ENCODE data around the gene APMAP.
A peak's percentile ranks its signal among the peaks of the same experiment; 100 is the strongest.

Gene APMAP, protein sequence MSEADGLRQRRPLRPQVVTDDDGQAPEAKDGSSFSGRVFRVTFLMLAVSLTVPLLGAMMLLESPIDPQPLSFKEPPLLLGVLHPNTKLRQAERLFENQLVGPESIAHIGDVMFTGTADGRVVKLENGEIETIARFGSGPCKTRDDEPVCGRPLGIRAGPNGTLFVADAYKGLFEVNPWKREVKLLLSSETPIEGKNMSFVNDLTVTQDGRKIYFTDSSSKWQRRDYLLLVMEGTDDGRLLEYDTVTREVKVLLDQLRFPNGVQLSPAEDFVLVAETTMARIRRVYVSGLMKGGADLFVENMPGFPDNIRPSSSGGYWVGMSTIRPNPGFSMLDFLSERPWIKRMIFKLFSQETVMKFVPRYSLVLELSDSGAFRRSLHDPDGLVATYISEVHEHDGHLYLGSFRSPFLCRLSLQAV

DNA sequence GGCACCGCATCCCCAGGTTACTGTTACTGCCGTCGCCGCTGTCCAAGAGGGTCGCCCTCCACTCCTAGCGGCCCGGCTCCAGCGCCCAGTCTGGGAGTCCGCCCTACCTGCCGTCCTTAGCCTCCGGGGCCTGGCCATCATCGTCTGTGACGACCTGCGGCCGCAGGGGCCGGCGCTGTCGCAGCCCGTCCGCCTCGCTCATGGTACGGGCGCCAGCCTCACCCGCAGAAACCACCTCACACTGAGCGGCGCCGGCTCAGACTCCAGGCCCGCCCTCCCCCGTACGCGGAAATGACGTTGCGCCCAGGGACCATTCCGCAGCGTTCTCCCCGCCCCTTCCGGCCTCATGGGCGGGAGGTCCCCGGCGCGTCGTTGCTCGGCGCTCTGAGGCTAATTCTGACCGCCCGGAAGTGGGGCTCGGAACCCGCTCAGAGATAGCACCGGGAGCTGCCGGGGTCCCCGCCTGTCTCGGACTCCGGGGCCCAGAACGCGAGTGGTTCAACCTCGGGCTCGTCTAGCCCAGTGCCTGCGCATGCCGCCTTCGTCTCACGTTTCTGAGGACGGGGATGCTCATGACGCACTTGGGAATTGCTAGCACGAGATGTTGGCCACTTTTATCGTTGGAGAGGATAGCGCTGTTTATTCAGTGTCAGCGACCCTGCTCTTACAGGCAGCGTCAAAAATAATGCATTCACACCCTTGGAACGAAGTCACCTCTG lies at the start of gene APMAP:
Gene APMAP, minus strand, starts transcription at position 265 of the 719 bp plus-strand sequence. Its CDS starts 63 bp downstream, at position 202.
- DNase-seq (ENCODE audit: extremely low spot score, insufficient read length, low read depth) = peak; percentile 97
- peak; percentile 92 for FAIRE-seq

DNA sequence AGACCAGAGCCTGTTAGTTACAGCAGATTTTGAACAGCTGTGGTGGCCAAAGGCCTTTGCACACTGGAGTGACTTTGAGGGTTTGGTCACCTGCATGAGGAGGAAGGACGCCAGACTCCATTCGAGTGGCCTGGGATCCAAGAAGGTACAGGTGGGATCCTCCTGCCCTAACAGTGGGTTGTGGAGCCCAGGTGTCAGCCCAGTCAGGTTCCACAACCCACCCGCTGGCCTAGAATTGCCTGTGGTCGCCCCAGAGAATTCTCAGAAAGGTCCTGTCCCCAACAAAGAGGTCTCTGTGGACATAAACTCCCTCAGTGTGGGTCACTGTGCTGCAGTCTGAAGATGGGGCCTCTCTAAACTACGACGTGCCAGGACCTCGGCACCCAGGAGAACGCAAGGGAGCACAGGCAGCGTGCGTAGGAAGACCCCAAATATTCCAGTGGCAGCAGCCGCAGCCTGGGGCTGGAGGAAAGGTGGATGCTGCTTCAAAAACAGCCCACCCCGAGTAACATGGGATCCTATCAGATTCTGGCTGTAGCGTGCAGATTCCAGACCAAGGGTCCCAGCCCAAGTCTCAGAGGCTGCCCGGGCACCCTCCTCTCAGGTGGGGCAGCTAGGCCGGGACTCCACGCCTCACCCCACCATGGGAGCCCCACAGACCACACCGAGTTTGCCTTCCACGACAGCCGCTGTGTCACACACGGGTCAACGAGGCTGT lies 49.4 kb upstream of the APMAP start:
- no peak for DNase-seq (ENCODE audit: extremely low spot score, insufficient read length, low read depth)
- FAIRE-seq = no peak

DNA sequence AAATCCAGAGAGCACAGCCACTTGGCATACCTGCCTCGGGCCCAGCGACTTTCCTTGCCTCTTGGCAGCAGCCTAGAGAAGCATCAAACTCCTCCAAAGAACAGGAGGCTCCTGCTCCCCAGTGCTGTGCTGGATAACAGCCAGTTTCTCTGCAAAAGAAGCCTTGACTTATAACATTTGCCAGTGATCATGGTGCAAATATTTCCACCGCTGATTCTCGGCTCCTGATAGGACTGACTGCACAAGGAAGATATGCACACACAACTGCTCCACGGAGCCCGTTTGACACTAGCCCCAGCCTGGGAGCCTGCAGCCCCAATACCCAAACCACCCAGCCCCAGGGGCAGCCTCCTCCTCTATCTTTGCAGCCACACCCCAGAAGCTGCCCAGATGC lies 47.9 kb upstream of the APMAP start:
- DNase-seq (ENCODE audit: extremely low spot score, insufficient read length, low read depth) (no peak), FAIRE-seq (no peak)

DNA sequence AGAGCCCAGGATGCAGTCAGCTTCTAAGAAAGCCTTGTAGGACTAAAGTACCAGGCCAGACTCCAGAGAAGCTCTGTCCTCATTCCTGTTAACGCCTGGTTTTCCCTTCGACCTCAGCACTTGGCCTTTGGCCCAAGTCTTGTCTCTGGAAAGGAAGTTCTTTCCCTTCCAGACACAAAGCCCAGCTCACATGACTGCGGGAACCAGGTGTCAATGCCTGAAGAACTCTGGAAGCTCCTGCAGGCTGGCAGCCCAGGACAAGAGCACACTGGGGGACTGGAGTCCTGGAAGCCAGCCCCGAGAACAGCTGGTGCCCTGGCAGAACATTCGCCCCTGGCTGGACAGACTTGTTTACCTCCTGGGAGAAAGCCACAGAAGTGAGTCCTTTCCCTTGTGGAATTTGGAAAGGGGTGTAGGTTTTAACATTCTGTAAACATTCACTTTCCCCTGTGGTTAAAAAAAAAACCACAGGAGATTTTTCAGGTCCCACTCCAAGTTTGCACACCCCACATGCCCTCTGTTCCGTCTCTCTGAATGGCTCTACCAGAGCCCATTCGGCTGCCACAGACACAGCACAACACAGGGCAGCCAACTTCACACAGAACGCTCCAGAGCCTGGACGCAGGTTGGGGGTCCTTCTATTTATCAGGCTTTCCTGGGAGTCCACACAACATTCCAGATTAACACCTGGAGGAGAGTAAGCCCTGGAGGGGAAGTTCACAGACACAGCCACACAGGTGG lies 47.3 kb upstream of the APMAP start:
- DNase-seq (ENCODE audit: extremely low spot score, insufficient read length, low read depth) (no peak), FAIRE-seq (no peak)

DNA sequence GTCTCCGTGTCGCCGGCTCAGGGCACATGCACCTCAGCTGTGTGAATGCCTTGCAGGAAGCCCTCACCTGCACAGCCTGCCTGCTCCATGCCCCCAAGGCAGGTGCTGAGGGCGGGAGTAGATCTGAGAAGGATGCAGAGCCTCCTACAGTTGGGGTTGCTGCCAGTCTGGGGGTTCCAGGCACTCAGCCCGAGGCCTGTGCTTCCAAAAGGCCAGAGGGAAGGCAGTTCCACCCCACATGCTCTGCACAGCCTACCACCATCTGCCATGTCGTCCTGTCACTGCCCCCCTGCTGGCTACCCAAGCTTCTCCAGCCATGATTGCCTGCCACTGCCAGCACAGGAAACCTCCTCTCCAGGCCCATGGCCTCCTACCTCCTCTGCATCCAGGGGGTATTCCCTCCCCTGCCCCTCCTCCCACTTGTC lies 46.1 kb upstream of the APMAP start:
- no peak for FAIRE-seq
- no peak for DNase-seq (ENCODE audit: extremely low spot score, insufficient read length, low read depth)

DNA sequence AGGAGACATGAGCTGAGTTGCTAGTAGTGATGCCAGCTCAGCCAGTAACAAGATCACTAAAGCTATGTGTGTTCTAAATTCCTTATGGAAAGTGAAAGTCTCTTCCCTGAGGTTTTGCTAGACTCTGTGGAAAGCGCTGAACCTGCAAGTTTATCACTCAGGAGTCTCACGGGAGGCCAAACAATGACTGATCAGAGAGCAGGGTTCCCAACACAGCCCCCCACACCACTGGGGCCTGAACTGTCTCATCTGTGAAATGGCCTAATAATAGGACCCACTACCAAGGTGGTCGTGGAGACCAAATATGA lies 45.5 kb upstream of the APMAP start:
- FAIRE-seq = no peak
- DNase-seq (ENCODE audit: extremely low spot score, insufficient read length, low read depth) = no peak

DNA sequence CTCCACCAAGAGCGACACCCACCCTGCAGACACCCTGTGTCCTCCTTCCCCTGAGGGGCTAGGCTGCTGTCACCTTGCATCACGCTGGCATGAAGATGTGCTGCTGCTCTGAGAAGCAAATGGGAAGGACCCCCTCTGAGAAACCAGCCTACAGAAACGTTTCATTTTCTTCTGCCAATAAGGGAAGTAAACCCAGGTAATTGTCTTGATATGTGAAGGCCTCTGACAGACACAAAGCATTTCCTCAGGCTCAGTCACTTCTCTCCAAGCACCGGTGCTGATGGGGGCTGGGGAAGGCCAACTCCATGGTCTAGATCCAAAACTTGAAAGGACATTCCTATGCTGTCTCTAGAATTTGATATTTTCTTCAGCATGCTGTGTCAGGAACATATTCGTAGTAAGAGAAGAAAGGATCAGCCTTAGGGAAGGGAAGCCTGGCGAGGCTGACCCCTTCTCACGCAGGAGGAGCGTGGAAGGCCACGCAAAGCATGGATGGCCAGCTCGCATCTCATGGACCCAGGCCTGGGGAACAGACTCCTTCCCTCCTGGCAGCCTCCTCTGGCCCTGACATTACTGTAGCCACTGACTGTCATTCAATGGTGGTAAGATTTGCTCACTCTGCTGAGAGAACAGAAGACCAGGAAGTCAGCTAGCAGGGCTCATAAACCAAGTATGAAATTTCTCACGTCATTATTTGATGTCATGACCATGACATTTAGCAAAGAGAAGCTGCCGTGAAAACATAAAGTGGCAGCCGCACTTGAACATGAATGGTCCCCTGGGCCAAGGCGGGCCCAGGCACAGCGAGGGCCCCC lies 44.9 kb upstream of the APMAP start:
- DNase-seq (ENCODE audit: extremely low spot score, insufficient read length, low read depth) (no peak), FAIRE-seq (no peak)

DNA sequence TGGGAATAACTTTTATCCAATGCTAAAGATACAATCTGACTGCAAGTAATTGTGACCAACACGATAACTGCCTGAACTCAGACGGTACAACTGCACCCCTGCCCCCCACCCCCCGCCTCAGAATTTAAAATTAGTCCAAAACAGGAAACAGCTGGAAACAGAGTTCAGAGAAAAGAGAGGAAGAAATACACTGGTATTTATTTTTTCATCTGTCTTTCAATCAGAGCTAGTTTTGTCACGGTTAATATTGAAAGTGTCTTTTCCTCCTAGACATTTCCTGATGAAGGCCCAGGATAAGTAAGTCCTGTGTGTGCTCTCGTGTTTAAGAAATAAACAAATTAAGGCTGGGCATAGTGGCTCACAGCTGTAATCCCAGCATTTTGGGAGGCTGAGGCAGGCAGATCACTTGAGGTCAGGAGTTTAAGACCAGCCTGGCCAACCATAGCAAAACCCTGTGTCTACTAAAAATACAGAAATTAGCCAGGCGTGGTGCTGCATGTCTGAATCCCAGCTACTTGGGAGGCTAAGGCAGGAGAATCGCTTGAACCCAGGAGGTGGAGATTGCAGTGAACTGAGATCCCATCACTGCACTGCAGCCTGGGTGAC lies 43.9 kb upstream of the APMAP start:
- DNase-seq (ENCODE audit: extremely low spot score, insufficient read length, low read depth) = no peak
- no peak for FAIRE-seq

DNA sequence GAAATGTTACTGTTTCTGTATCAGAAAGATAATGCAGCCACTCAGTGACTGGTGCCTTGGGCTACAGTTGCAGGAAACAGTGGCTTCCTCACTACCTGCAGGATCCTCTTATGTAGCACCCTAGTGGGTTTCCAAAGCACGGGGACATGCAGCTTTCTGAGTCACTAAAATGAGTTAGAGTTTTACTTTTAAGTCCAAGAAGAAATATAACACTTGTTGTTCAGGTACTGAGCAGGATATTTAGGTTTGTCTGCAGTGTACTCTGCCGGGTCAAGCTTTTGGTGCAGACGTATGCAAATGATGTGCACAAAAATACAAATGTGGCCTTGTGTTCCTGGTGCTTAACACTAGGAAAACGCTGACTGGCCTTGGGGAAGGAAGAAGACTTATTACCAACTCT lies 43.4 kb upstream of the APMAP start:
- FAIRE-seq = peak; percentile 76
- no peak for DNase-seq (ENCODE audit: extremely low spot score, insufficient read length, low read depth)

DNA sequence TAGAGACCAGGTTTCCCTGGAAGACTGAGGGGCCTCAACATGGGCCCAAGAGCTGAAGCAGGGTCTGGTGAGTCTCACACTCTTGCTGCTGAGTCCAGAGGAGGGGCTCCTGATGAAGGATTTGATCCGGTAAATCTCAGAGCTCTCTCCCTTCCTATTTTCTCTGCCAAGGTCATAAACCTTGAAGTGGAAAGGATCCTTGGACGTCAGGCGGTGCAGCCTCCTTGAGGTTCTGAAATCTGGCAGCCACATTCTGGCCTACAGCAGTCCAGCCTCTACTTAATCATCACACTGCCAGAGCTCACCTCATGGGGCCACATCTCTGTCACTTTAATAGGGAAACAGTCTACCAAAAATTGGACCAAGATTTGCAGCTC lies 41.4 kb upstream of the APMAP start:
- no peak for FAIRE-seq
- no peak for DNase-seq (ENCODE audit: extremely low spot score, insufficient read length, low read depth)

DNA sequence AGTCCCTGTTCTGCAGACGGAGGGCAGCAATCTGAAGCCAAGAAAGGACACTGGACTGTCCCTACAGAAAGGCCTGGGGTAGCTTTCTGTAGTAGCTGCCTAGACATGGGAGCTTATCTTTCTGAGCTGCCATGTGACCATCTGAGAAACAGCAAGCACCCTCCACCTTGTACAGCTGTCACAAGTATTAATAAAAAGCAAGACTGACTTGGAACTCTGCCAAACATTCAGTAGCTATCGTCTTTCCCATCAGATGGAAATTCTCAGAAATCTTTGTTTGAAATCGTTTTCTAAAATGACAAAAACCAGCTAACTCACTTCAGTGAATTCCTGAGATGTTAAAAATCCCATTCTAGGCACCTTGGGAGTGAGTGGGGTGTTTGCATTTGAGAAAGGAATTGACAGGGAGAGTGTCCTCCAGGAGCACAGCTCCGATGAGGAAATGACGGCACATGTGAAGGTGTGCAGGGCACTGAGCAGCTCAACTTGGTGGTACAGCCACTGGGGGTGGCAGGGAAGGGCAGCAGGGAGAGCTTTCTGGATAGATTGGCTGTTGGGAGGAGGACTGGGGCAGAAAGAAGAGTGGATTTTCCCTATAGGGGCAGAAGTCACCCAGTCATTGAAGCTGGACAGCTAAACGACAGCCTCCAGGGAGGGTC lies 40.8 kb upstream of the APMAP start:
- DNase-seq (ENCODE audit: extremely low spot score, insufficient read length, low read depth) (no peak), FAIRE-seq (no peak)

DNA sequence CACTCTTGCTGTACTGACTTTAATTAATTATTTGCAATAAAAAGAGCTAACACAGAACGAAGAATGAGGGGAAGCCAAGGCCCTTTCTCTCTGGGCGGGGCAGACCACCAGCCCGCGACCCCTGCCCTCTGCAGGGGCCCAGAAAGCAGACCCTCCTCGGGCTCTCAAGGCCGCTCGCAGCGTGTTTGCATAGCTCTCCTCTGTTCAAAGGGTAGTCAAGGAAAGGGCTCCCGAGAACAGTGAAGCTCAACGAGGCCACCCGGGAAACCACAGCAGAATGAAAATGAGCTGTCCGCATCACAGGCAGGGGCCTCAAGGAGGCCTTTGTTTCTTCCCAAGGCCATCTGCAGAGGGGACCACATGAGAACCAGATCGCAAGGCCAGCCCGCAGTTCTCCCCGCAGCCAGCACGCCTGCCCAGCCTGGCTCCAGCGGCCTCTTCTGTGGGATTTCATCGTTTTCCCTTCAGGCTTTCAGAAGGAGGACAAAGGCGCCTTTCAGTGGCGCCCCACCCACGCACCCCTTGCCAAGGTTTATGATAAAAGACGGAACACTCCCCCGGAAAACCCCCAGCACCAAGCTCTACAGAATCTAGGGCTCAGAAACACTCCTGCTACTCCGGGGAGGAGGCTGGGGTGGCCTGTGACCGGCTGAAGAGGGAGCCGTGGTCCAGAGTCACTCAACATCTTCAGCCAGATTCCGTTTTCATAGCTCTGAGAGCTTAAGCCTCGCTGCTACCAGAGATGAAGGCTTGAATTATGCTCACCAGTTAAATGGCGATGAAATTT lies 40.1 kb upstream of the APMAP start:
- DNase-seq (ENCODE audit: extremely low spot score, insufficient read length, low read depth) (no peak), FAIRE-seq (no peak)

DNA sequence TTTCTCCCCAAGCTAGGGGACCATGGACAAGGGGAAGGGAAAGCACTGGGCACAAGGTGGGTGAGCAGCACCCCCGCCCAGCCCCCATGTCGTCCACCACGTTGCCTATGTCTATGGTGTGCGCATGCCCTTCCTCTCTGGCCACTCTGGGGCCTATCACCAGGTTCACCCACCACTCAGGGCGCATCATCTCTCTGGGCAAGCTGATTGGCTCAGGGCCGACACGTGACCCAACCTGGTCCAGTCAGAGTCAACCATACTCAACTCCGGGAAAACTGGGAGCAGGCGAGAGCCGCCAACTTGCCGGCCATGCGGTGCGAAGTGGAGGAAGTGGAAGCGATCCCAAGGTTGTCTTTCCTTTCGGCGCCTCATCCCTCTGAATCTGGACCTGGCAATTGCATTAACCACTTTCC lies 39.5 kb upstream of the APMAP start:
- no peak for FAIRE-seq

DNA sequence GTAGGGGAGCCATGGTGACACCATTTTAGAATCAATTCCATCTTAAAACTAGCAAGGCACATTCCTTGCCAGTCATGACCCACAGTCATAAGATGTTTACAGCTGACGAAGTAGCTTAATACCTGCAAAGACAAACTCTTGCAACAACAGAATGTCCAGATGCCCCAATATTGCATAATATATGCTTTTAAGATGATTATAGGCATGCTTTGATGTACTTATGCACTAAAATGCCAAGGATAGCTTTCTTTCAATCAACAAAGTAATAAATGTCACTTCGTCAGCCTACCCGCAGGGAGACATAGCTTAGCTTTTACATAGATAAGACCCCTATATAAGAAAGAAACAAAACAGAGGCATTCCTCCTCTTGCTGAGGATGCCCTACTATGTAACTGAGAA lies 38.7 kb upstream of the APMAP start:
- DNase-seq (ENCODE audit: extremely low spot score, insufficient read length, low read depth) (no peak), FAIRE-seq (no peak)

More for the DNA sequence above, 39.5 kb upstream of the APMAP start:
- DNase-seq (ENCODE audit: extremely low spot score, insufficient read length, low read depth) = no peak

DNA sequence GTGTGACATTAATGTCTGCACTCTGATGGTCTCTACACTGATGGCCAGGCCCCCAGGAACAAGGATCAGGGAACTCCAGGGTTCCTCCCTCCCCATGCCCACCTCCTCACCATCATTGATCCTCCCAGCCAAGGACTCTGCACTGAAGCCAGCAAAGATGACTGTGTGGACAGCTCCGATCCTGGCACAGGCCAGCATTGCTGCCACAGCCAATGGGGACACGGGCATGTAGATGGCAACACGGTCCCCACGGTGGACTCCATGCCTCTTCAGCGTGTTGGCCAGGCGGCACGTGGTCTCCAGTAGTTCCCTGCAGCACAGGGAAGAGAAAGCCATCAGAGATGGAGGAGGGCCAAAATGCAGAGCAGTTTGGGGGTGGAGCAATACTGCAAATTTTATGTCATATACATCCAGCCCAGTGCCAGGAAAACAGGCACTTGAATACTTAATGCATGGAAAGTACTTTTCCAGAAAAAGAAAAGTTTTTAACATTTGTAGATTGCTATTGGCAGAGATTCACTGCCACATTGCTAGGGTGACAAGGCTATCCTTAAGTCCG lies 38.2 kb upstream of the APMAP start:
- no peak for FAIRE-seq
- DNase-seq (ENCODE audit: extremely low spot score, insufficient read length, low read depth) = no peak

DNA sequence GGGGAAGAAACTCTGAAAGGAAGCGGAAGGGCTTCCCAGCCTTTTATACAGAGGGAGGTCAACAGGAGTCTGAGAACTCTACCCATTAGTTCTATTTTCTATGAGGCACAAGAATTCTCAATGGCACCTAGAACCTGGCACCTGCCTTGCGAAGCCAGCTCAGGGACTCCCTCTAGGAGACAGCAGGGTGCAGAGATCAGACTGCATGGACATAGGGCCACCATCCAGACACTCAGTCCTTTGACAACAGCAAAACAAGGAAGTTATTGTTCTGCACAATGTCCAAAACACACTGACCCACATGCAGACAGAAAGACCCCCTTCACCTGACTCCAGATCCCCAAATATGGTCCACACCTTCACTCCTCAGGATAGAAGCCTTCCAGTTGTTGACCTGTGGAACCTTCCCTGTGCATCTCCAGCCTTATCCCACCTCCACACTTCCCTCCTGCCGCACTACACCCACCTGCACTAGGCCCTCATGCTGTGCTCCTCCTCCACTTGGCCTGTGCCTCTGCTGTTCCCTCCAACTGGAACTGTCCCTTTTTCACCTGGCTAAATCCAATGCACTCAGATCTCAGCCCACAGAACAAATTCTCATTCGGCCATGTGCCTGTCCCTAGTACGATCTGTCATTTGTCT lies 37.6 kb upstream of the APMAP start:
- DNase-seq (ENCODE audit: extremely low spot score, insufficient read length, low read depth) (no peak), FAIRE-seq (no peak)

DNA sequence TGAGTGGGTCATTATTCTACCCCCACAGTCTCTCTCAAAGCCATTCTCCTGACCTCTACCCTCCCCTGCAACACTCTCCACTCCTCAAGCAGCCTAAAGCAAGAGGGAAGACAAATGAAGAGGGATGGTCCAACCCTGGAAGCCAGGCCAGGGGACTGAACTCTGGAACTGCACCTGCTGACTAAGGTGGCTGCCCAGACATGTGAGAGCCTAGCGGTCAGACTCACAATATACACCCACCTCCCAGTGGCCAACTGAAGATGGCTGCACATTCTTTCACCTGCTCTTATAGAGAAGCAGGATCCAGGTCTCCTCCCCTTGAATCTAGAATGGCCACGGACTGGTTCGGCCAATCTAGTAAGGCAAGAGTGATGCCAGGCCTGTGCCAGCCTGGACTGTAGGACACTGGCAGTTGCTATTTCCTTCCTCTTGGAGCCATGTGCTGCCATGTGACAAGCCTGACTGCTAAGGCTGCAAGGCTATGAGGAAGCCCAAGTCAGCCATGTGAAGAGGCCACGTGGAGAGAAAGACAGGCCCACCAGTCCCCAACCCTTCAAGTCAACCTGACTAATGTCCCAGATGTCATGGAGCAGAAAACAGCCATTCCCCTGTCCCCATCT lies 33.5 kb upstream of the APMAP start:
- DNase-seq (ENCODE audit: extremely low spot score, insufficient read length, low read depth) (no peak), FAIRE-seq (no peak)

All from GM18507 (cell line).